Fibroblast of the conjunctiva (primary cell): ENCODE measurements around the gene PTGDR.

Source experiments
- DNase-seq: peaks from one replicate; pipeline ENCODE4 v3.0.0-alpha.2; 2010; ENCODE audit warnings: low read depth

PTGDR gene, protein sequence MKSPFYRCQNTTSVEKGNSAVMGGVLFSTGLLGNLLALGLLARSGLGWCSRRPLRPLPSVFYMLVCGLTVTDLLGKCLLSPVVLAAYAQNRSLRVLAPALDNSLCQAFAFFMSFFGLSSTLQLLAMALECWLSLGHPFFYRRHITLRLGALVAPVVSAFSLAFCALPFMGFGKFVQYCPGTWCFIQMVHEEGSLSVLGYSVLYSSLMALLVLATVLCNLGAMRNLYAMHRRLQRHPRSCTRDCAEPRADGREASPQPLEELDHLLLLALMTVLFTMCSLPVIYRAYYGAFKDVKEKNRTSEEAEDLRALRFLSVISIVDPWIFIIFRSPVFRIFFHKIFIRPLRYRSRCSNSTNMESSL

GRCh38 chr14:52267501-52268278, at the start of gene PTGDR:
PTGDR (plus strand) TSS chr14:52267698; CDS start chr14:52267815, 117 bp downstream.
- no peak for DNase-seq

- DNase-seq: no peak
Measured at GRCh38 chr14:52219488-52220084, 47.9 kb upstream of the PTGDR start.

DNA sequence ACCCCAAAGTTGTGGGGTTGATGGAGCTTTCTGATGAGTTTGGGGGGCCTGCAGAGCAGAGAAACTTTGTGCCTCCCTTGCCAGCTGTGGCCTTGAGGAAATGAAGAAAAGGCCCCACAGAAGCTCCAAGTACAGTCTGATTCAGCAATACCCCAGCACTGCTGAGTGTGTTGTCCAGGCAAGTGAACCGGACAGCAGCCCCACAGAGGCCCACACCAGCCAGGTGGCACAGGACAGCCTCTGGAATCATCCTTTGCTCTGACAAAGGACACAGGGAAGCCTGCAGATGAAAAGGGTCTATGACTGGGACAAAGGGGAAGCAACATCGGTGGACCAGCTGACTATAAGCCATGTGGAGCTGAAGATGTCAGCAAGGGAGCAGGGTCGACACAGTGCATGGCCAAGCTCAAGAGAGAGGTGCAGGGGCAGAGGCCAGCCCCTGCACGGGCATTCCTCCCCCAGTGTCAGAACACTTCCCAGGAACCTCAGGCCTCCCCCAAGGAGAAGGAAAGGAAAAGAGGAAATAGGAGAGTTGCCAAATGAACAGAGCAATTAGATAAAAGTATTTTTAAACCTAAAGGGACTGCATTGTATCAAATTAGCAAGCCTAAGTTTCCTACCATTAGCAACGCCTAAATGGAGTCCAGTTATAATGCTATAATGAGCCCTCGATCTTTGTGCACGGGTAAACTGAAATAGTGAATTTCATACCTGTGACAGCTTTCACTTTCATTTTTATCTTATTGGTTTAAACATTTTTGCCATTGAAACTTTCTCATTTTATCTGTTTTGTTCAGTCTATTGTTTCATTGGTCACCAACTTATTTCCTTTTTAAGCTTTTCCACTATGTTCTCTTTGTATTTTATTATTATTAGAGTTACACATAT, 46.3 kb upstream of the PTGDR start:
- DNase-seq: no peak

DNA sequence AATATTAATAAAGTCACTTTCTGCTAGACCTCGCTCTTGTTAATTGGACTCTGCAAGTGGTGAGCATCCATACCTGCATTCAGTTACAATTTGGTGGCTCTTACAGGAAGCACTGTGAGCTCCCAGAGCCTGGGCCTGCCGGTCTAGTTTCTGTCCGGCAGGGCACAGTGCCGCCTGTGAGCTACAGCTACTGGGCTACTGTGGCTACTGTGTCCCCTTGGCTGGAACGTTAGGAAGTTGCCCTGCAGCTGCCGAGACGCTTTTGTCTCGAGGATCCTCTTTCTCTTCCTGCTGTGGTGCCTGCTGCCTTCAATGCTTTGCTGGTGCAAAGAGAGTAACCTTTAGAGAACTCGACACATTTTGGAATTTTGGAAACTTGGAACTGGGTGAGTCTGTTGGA, 44.6 kb upstream of the PTGDR start:
- DNase-seq: no peak

GRCh38 chr14:52227619-52228222, 39.8 kb upstream of the PTGDR start:
- DNase-seq: no peak

- no peak for DNase-seq
Measured at GRCh38 chr14:52233693-52234092, 33.8 kb upstream of the PTGDR start.

DNA sequence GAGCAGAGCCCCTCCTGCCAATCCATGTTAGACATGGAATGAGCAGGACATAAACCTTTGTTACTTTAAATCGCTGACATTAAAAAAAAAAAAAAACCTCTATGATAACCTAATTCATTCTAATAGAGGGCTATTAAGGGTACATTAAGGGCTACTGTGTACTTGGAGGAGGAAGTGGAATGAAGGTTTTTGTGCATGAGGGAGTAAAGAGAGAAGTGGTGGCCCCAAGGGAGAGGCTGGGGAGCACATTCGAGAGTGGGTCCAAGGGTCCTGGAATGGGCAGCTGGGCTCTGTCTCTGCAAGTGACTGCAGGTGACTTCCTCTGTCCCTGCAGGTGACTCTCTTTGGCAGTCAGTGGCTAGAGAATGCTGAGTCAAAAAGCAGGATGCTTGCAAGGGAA, 32.1 kb upstream of the PTGDR start:
- DNase-seq: no peak

DNA sequence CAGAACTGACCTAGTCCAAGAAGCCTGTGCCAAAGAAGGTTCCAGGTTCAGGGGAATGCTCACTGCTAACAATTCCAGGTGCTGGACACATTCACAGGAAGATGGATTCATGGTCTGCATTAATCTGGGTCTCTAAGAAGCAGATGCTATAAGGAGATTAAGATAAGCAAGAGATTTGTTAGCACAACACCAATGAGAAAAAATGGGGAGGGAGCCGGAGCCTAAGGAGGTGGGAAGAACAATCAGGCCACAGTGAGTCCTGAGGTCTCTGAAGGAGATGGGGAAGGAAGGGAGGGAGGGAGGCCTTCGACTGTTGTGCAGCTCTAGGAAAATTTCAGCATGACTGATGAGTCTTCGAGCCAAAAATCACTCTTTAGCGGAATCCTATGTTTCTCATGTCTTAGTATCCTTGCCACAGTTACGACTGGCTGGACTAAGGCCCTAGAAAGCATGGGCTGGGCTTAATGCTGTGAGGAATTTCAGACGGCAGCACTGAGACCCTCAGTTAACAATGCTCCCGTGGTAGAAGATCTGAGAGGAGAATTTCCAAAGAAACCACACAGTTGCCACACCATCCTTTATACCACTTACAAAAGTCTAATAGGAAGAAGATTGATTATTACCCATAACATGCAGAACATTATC, 31.5 kb upstream of the PTGDR start:
- DNase-seq: no peak

- DNase-seq: no peak
Measured at GRCh38 chr14:52238682-52239081, 28.8 kb upstream of the PTGDR start.

DNA sequence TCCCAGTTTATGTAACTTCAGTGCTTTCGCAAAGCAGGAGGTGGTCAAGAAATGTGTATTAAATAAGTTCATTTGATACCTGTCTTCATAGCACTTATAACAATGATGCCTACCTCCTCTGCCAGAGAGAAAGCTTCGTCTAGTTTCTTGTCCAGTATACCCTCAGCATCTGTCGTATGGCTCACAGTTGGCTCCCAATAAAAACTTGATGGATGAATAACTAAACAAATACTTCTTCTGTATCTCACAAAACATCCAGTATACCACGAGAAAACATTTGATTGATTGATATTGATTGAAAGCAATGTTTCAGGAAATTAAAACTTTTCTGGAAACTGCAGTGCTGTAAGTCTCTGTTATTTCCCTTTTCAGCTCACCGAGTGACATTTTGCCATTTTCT, 26.9 kb upstream of the PTGDR start:
- no peak for DNase-seq

DNA sequence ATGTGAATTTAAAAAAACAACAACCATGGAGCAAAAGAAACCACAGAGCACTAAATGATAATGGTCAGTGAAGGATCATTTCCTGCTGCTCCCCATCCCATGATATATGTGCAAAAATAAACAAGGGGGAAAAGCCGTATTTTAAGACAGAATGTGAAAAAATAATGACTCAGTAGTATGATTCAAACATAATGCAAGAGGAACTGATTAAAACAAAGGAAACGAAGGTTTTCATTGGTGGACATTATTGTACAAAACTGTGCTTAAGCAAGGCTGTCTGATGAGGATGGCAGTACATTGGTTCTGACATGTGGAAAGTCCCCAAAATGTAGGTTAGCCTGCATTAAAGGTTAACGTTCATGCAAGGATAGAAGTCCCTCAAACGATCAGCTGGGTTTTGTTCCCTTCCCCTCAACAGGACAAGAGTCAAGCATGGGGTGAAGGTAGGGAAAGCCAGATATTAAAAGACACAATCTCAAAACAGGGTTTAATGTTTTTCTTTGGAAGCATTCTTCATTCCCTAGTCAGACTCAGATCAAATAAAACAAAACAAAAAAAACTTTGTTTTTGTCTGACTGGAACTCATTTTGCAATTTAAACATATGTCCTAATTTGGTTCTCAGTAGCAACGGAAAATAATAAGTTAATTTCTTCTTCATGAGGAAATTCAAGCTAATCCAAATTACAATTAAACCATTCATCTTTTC, 26.3 kb upstream of the PTGDR start:
- DNase-seq: peak; percentile 72

GRCh38 chr14:52244328-52244727, 23.2 kb upstream of the PTGDR start:
- DNase-seq: no peak

DNA sequence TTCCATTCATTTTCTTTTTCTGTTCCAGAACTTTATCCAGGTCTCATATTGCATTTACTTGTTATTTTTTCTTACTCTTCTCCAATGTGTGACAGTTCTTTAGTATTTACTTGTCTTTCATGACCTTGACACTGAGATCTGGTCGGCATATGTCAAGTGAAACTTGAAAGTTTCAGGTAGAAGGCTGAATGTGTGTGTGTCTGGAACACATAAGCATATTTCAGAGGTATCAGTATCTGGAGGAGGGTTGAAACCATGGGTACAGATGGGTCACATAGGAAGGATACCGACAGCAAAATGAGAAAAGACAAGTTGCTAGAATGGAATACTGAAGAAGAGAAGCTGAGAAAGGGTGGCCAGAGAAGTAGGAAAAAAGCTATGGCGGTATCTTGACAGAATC, 22.5 kb upstream of the PTGDR start:
- no peak for DNase-seq

DNA sequence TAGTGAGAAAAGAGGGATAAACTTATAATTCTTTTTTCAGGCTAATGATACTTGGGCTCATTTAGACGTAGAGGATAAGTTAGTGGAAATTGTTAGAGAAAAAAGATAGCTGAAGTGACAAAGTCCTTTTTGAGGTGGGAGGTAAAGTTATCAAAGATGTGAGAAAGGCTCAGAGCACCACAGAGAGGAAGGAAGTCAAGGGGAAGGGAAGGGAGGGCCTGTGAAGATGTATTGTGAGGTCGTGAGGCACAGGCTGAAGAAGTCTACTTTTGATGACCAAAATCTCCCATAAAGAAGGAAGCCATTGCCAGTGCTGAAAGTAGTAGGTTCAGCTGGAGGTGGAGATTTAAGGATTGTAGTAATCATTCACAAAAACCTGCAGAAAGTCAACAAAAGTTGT, 19.4 kb upstream of the PTGDR start:
- DNase-seq: no peak

- no peak for DNase-seq
Measured at GRCh38 chr14:52251724-52252123, 15.8 kb upstream of the PTGDR start.

GRCh38 chr14:52253503-52253902, 14.0 kb upstream of the PTGDR start:
- peak; percentile 21 for DNase-seq

GRCh38 chr14:52254086-52254485, 13.4 kb upstream of the PTGDR start:
- no peak for DNase-seq

- no peak for DNase-seq
Measured at GRCh38 chr14:52258783-52259182, 8.7 kb upstream of the PTGDR start.

- no peak for DNase-seq
Measured at GRCh38 chr14:52259434-52259833, 8.1 kb upstream of the PTGDR start.

DNA sequence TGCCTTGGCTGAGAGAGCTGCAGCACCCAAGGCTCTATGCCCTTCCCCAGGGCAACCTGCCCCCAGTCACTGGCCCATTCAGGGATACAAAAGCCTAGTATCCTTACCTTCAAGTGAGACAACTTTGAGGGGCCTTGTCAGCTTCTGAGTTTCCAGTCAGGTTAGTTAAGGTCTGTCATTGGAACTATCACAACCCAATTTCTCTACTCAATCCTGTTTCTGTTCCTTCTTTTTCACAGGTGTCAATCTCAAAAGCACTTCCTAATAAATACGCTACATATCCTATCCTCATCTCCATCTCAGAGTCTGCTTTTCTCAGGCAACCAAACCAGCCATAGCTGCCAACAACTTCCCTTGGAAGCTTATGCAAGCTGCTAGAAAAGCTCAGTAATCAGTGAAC, 4.9 kb upstream of the PTGDR start:
- DNase-seq: no peak

DNA sequence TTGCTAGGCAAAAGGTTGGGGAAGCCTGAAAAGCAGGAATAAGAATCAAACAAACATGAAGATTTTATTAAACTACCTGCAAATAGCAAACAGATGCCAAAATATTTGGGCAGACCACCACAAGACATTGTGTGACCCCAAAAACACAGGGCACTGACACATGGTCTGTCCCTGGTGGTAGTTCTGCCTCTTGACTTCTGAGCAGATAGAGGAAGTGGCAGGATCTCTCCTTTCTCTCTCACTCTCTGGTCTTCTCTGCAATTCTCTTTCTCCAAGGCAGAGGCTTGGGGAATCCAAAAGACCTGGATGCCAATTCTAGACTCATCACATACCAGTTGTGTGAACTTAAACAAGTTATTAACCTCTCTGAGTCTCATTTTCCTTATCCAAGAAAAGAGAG, 4.3 kb upstream of the PTGDR start:
- DNase-seq: no peak
